Breast epithelium (tissue), 3 donors: ENCODE measurements around the gene SNCB.

Source experiments
- POLR2A ChIP-seq: fragments of 450-650 bp; IDR thresholded peaks from one replicate; pipeline ENCODE4 v1.6.1; 2016; ENCODE audit warnings: antibody characterized with exemption, mild to moderate bottlenecking, moderate library complexity
- POLR2AphosphoS5 ChIP-seq, 3 donors: sonication (generic); formaldehyde crosslinking; IDR thresholded peaks; one replicate each; pipeline ENCODE4 v1.6.1; 2017; ENCODE audit warnings: antibody characterized with exemption in 3 of 3
- TF ChIP-seq, protein P1 (sequence below), 3 donors: fragments of 450-650 bp; IDR thresholded peaks; one replicate each; pipeline ENCODE4 v1.5.1; 2016 to 2017; ENCODE audit warnings: antibody characterized with exemption in 3 of 3, mild to moderate bottlenecking in 3 of 3, moderate library complexity in 3 of 3

DNA sequence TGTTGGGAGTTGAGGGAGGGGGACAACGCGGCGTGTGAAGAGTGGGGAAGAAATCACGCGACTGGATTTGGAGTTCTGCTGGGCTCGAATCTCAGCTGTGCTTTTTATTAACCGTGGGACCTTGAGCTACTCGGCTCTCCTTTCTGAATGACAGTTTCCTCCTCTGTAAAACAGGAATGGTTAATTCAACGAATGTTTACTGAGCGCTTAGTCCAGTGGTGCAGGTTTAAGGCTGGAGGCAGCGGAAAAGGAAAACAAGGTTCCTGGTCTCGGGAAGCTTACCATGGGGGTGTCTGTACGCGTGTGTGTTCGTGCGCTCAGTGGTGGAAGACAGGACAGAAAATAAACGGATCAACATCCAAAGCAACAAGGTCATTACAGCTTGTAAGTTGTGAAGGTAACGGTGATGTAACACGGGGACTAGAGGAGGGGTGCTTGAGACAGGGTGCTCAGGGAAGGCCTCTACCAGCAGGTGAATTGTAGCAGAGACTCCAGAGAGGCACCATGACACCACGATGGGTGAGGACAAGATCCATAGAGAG is 418 bp upstream of the SNCB start:
- TF ChIP-seq, protein P1, sequence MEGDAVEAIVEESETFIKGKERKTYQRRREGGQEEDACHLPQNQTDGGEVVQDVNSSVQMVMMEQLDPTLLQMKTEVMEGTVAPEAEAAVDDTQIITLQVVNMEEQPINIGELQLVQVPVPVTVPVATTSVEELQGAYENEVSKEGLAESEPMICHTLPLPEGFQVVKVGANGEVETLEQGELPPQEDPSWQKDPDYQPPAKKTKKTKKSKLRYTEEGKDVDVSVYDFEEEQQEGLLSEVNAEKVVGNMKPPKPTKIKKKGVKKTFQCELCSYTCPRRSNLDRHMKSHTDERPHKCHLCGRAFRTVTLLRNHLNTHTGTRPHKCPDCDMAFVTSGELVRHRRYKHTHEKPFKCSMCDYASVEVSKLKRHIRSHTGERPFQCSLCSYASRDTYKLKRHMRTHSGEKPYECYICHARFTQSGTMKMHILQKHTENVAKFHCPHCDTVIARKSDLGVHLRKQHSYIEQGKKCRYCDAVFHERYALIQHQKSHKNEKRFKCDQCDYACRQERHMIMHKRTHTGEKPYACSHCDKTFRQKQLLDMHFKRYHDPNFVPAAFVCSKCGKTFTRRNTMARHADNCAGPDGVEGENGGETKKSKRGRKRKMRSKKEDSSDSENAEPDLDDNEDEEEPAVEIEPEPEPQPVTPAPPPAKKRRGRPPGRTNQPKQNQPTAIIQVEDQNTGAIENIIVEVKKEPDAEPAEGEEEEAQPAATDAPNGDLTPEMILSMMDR (IDR thresholded peaks at IDR 0.05): no peak
- TF ChIP-seq POLR2A (no peak), POLR2AphosphoS5 (IDR thresholded peaks at IDR 0.05) (no peak)
